Esophagus mucosa (tissue), 1 donor: ENCODE data around the gene CETN1. TPM values are rescaled to one million over a fixed set of nuclear protein-coding genes. Genes with fewer than 3 reads are reported as not detected.

Experiments used
- ATAC-seq: fragments of 200-7000 bp; cut with Tn5 transposase; one replicate; pipeline ENCODE4 v1.9.1; 2020
- total RNA-seq: library from RNA; stranded (reverse); gene quantifications from one replicate; pipeline ENCODE4 v1.2.4, GENCODE V29; 2023
- donor health status: DM: yes; HTN: yes; CAD: no.

Gene CETN1
- total RNA-seq, 1 donor from 2014 or later, result not detected

DNA sequence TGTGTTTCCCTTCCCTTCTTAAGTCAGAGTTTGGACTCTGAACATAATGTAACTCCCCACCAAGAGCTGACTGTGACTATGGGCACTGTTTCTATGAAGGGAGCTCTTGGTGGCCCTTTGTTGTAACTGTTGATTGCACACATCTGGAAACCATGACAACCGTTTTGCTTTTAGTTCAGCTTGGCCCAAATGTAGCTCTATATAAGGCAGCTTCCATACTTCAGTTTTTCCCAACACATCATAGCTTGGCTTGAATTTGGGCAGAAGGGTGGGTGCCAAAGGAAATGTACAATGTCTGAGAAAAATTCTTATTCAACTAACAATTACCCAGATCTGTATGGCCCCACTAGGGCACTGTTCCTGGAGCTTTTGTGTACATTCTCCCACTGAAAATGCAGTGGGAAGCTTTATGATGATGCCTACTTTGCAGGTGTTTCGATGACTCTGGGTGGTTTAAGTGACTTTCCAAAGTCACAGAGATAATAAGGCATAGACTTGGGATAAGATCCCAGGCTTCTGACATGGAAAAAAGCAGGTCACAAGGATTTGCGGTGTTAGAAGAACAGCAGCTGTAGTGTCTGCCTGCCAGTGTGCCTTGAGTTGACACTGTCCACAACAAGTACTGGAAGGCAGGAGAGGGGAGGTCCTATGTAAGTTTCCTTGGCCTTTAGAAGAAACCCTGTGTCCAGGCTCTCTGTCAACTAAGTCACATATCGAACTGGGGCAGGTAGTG is 2.4 kb upstream of the CETN1 start:
- no peak for ATAC-seq

DNA sequence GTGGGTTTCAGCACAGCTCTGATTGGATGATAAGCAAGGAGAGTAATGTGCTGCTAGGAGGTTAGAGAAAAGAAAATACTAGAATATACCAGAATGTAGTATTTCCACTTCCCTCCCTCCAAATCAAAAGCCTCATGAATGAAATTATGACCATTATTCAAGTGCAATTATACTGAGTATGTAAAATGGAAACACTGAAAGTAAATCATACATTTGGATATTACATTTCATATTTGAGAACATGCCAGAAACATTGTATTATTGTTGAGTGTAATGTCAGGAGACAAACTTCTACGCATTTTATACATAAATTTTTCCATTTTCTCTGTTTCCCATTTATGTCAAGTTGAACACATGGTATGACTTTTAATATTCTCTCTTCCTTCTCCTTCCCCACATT is 942 bp upstream of the CETN1 start:
- ATAC-seq, result no peak

DNA sequence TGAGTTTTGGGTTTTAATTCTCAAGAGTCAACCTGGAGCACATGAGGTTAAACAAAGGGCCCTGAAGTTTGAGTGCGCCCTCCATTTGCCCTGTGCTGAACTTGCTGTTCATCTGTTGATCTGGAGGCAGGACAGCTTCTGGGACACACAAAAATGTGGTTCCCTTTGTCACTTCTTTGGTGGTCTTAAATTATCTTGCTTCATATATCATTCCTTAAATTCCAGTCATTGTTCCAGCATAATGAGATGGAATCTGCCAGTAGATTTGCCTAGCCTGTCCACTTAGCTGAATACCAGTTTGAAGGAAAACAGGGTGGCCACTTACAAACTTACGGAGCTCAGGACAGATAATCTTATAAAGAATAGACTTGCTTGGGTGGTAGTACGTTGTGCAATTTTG is 916 bp downstream of the CETN1 start:
- ATAC-seq, result no peak

DNA sequence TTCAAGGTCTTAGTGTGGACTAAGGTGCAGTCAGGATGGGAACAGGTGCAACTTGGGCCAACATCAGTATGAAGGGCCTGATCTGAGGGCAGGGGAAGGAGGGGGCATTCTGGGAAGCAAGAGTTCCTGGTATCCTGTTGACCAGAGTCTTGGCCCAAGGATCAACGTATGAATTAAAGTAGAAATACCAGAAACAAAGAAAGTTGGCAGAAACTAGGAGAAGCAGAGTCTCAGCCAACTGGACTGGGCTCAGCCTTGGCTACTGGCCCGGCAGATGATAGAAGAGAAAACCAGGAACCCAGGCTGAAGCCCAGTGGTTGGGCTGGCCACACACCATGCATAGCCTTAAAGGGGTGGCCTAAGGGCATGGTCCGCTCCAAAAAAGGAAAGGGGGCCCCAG is 2.3 kb downstream of the CETN1 start:
- no peak for ATAC-seq

DNA sequence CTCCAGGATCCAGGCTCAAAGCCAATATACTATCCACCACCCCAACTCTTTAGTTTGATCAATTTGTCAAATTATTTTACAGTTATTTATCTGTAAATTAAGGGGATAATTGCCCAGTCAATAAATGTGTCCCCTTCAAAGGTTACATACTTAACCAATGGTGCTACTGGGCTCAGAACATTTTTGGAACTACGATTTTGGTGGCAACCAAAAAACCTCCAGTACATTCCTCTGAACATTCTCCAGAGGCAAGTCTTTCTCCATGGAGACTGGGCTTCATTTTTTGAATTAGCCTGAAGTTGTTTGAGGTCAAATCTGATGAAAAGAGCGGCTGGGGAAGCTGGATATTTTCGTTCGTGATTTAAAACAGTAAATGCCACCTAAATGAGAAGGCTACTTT is 14.9 kb downstream of the CETN1 start:
- no peak for ATAC-seq

DNA sequence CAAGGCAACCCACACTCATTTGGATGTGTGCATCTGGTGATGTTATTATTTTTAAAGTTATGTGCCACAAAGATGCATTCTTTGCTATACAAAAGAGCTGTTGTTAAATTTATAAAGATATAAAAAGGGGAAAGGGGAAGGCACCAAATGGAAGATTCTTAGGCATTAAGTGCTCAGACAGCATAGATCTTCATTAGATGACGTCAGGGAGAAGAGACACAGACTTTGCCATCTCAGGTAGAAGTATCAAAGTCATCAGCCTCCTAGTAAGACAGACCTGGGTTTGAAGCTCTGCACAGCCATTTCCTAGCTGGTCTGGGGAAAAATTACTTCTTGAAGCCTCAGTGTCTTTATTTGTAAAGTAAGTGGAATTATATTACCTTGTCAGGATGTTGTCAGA is 15.4 kb downstream of the CETN1 start:
- no peak for ATAC-seq

DNA sequence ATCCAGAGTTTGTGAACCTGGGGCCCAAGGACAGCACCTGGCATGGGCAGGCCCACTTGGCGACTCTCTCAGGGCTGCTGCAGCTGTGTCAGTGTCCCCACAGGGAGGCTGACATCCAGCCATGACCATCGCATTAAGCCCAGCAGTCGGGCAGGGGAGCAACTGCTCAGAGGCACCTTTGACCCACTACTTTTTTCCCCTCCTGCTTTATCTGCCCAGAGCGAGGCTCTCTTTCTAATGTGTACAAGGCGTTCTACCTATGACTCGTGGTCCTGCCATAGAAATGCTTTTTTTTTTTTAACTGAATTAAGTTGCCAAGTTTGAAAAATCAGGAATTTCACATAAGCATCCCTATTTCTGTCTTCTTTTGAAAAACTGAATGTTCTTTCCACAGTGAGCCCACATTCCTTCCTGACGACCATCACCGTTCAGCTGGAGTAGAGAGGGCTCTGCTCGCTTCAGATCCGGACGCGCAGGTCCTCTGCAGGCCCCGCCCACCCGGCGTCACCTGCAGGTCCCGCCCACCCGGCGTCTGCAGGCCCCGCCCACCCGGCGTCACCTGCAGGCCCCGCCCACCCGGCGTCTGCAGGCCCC is 16.2 kb downstream of the CETN1 start:
- ATAC-seq, result peak; percentile 84

DNA sequence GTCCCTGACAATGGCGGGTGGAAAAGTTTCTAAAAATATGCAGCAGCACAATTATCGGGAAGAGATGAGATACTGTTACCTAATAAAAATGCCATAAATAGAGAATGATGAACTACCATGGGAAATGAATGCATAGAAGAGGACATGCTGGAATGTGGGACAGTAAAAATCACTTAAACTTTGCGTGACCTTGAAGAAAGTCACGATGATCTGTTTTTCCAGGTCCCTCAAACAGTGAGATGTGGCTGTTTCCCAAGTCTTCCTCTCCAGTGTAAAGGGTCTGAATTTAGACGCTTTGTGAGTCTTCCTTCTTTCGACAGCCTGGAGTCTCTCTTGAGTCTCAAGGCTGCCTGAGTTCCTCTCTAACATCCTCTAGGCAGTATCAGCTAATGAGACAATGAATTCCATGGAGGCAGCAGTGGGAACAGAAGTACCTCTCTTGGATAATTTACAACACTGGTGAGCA is 18.0 kb downstream of the CETN1 start:
- no peak for ATAC-seq

DNA sequence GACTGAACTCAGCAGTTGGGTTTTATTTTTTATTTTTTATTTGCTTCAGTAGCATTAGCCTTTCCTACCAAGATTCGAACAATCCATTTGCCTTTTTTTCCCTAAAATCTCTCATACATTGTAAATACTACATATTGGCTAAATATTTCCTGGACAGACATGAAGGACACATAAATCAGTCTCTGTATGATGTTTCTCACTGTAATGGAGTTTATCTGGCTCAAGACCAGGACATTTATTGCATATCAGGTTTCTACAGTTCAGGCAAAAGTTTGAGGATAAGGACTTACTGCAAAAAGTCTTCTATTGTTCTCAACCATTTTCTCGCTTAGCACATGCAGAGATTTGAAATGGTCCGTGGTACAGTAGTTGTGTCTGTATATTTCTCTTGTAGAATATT is 19.9 kb downstream of the CETN1 start:
- no peak for ATAC-seq

DNA sequence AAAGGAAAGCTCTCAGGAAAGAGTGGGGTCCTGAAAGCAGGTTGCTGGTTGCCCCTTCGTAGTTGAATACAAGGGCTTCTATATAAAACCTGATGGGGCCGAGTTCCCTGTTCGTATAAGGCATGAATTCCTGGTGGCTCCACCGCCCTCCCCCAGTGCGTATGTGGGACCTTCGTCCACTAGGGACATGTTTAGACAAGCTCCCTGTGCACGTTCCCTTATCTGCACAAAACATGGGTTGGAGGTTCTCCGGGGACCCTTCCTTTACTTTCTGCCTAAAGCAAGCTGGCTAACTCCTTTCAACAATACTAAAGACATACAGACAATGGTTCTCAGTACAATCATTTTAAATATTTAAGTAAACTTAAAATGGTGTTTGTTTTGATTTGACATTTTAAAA is 24.6 kb downstream of the CETN1 start:
- ATAC-seq, result no peak

DNA sequence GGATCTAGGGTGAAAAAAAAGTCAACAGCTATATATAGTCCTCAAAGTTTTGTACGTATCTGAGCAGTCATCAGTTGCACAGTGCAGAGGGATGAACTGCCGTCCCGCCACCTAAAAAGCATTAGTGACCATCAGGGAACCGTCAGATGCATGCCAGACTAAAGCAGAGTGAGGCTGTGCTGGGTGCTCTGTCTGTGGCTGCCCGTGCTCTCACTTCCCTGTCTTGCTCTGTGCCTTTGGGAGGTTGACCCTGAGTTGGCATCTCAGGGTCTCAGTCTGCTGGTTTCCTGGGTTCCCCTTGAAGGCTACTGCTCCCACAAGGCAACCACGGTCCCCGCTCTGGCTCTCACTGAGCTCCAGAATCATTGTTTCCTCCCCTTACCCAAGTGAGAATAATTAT is 27.8 kb downstream of the CETN1 start:
- no peak for ATAC-seq

DNA sequence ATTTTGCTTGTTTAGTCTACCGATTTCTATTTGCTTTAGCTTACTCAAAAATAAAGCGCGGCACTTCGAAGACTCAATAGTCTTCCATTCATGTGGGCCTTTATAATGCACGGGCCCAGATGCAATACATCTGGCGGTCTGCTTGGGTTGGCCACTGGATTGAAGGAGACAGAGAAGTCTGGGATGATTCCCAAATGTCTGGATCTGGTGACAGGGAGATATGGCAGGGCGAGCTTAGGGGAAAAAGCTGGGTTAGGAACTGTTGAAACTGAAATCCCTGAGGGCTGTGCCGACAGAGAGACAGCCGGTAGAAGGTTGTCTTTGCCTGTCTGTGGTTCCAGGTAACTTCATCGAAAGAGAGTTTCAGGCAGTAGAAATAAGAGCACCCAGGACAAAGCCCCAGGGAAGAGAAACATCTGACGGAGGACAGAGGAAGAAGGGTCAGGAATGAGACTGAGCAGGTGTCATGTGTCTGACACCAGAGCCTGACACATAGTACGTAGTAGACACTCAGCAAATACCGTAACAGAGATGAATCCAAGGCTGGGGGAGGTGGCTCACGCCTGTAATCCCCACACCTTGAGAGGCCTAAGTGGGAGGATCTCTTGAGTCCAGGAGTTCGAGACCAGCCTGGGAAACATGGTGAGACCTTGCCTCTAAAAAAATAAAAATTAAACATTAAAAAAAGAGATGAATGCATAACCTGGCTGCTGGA is 30.2 kb downstream of the CETN1 start:
- ATAC-seq, result no peak

DNA sequence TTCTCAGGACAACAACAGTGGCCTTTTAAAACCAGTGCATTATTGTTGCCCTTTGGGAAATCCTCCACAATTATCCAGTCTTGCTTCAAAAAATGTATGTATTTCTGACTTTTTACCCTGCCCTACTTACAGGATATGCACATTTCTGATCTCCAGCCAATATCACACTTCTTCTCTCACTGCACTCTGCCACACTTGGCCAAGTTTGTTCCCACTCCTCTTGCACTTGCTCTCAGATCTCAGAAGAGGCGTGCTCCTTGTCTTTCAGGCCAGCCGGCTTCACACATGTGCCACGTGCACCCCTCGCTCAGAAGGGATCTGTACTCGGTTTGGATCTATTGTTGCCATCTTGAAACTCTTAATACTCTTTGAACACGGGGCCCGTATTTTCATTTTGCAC is 32.0 kb downstream of the CETN1 start:
- no peak for ATAC-seq

DNA sequence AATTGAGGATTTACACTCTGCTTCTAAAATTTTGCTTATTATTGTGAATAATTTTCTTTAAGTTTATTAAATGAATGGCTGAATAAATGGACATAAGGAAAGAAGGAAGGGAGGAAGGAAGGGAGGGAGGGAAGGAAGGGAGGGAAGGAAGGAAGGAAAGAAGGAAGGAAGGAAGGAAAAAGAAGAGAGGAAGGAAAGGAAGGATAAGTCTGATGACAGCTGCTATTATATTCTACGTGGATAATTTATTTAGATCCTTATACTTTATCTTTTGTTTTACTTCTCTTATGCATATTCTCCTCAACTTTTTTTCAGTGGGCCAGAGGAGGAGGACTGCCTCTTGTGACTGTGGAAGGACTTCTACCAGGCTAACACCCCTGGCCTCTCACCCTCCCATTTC is 34.0 kb downstream of the CETN1 start:
- no peak for ATAC-seq

DNA sequence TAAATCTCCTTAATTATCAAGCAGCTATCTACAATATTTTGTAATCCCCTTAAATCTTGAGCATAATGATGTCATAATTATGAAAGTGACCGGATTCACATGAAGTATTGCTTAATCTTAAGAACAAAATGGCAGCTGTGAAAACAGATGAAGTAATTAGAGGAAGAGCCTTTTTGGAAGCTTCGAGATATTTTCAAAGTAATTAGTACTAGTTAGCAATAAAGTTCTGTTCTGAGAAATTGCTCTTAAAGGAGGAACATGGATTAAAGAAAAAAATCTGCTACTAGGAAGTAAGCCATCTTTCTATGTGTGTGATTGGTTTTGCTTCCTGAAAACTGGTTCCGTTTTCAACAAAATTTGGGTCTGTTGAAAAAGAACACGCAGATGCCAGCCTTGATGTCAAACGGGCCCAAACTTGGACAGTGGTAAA is 34.9 kb downstream of the CETN1 start:
- no peak for ATAC-seq

DNA sequence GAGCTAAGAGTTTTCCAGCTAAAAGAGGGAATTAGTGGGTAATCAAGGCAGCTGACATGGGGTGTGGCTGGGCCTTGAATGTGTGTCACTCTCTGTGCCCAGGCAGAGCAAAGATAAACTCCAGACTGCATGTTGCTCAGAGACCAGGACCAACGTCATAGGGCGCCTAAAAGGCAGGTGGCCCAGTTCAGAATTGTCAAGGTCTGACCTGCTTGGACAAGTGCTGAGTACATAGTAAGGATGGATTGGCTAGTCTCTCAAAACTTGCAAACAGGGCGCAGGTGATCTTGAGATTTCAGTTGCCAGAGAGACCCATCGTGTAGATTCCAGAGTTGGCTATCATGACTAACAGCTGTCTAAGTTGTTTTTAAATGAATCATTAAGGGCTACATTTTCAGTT is 35.6 kb downstream of the CETN1 start:
- ATAC-seq, result no peak

DNA sequence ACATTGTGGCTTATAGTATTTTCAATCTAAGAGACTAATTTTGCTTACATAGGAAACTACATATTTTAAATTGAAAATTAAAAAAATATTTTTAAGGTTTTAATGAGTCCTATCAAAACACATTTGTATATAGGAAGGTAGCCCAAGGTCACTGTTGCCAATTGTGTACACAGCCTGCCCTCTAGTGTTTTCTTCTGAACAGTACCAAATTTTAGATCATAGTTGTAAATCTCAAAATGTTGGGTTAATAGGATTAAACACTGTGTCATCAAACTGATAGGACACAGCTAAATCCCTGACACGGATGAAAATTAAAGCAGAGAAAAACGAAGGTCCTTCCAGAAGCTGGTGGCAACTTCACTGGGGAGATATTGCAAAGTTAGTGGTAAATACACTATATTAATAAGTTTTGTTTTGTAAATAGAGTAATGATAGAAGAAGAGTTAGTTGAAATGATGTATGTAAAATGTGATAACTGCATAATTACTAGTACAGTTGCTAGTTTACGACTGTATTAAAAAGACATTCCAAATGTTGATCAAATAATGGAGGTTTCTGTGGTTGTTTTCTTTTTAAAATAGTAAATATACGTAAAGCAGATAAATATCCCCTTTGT is 36.3 kb downstream of the CETN1 start:
- ATAC-seq, result peak; percentile 50

DNA sequence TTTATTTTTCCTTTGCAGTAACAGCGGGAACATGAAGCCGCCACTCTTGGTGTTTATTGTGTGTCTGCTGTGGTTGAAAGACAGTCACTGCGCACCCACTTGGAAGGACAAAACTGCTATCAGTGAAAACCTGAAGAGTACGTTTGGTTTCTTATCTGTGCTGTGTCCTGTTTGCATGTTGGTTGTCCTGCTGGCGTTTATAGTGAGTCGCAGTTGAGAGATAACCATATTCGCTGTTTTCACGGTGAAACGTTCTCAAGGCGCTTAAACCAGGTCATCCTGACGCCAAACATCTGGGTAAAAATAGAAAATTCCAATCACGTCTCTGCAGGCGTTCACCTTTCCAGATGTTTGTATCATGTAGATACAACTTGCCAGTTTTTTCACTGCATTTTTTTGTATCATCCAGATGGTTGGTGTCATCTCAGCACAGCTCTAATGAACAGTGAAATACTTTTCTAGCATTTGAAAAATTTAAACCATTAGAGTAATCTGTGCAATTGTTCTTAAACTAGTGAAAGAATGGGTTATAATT is 37.9 kb downstream of the CETN1 start:
- ATAC-seq, result no peak

DNA sequence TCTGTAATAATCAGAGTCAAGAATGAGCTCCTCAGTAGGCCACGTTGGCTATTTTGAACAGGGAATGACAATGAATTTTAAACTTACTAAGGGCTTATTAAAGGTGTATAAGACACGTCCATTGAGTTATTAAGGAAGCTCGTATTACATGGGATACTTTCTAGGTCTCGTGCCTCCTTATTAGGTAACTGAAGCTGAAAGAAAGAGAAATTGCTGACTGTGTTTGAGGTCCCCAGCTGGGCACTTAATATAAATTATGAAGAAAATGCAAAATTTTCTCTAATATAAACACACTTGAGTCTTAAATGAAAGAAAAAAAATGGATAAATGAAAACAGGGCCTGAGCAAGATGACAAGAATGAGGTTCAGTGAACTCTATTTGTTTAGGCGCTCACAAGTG is 38.4 kb downstream of the CETN1 start:
- no peak for ATAC-seq

DNA sequence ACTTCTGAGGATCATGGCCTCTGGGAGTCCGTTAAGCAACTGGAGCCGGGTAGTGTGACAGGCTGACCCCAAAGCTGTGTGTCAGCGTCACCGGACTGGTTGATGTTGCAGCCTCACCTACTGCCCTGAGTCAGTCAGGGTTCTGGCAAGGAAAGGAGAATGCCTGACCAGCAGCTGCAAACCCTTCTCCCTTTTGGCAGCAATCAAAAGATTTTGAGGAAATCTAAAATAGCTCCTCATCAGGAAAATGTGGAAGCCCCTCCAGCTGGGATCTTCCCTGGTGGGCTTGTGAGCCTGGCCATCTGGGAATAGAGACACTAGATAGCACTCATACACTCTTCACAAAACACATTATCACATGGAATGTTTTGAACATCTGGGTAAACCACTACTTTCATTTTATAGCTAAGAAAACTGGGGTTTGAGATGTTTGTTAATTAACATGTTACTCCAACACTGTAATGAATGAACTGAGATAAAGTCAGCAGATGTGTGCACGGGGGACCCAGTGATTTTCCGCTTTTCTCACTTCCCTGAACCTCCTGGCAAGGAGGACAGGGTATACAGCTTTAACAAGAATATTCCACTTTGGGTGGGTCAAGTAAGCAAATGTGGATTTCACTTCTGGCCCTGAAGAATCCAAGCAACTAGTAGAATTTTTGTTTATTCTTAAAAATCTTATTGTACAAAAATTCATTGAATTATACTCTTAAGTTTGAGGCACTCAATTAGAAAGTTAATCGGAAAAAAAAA is 41.3 kb downstream of the CETN1 start:
- no peak for ATAC-seq

DNA sequence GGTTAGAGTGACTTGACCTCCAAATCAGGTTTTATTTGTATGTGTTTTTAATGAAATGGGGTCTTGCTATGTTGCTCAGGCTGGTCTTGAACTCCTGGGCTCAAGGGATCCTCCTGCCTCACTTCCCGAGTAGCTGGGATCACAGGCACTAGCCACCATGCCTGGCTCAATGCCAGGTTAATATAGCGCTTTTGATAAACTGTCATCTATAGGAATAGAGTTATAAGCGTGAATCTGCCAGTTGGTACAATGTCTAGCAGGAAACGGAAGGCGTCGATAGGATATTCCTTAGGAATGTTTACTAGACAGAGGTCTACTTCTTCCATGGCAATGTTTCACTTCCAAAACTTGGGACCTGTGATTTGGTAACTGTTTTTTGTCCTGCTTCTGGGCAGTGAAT is 42.1 kb downstream of the CETN1 start:
- ATAC-seq, result no peak
